ENCODE results near the gene TSPAN15. TPM values are rescaled to one million over a fixed set of nuclear protein-coding genes. Genes with fewer than 3 reads are reported as not detected.

Gene TSPAN15
- total and polyA plus RNA-seq, 2 of the 4 experiments (the other 2 are of a cell fraction), result 0.48 TPM; not detected in 1

DNA sequence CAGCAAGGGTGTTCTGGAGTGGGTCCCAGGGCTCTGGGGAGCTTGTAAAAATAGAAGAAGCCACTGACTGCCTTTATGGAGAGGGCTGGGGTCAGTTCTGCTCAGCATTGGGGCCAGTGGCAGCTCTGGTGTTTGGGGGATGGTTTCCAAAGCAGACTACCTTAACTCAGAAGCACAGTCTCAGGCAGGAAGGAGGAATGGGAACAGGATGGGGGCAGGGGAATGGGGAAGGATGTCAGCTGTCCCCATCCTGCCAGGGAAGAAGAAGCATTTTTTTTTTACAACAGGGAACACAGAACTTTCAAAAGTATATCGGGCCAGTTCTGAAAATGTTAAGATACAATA is 28.8 kb downstream of the TSPAN15 start:
- H3K14ac ChIP-seq (replicated peaks; ENCODE audit: low read depth, low read length), result no peak overlapping the region
- no peak overlapping the region for H2BK20ac ChIP-seq (ENCODE audit: low read depth, low read length)
- no peak overlapping the region for H3K4ac ChIP-seq (ENCODE audit: low read depth, low read length)
- no peak overlapping the region for H3K27ac ChIP-seq (ENCODE audit: insufficient read depth, low read length)
- H2BK5ac ChIP-seq (ENCODE audit: low read depth, low read length, poor library complexity, severe bottlenecking), result no peak overlapping the region
- H3K56ac ChIP-seq (ENCODE audit: extremely low read depth, insufficient read depth, low read length), result no peak overlapping the region
- H3K23ac ChIP-seq (ENCODE audit: low read depth, low read length), result no peak overlapping the region
- H2AK5ac ChIP-seq (ENCODE audit: low read depth, low read length), result no peak overlapping the region
- no peaks in the 10 kb centered on the region for H3K9me3 ChIP-seq (ENCODE audit: control insufficient read depth, insufficient read depth, low read length)
- no peak for TF ChIP-seq MAZ (IDR thresholded peaks at IDR 0.05; ENCODE audit: borderline replicate concordance, low read depth, low read length)
- TF ChIP-seq MAFK (IDR thresholded peaks at IDR 0.05; ENCODE audit: low read depth, low read length), result no peak
- TF ChIP-seq SMC3 (IDR thresholded peaks at IDR 0.05; ENCODE audit: low read depth, low read length), result no peak
- TF ChIP-seq CTCF (conservative IDR thresholded peaks at IDR 0.05; ENCODE audit: low read depth, low read length), result no peak
- TF ChIP-seq CEBPB (IDR thresholded peaks at IDR 0.05; ENCODE audit: low read depth, low read length), result no peak
- intact Hi-C loops (cut with micrococcal nuclease) (no loop called here), dilution Hi-C loops (cut with HindIII; ENCODE audit: low sequenced_read_pairs, unreplicated experiment) (no loop called here), in situ Hi-C loops (cut with MboI; ENCODE audit: low sequenced_read_pairs) (no loop called here)
- ATAC-seq (ENCODE audit: low read depth) (no peak), DNase-seq (no peak)
- no peak overlapping the region for H3K4me3 ChIP-seq (ENCODE audit: insufficient read depth, low read depth, low read length)
- BruUV-seq (replicated peaks), result no TSS peak
- POLR2A ChIA-PET (ENCODE audit: unreplicated experiment), result no interaction called here
- H3K4me1 ChIP-seq (ENCODE audit: control insufficient read depth, insufficient read depth, low read length), result peaks cover 5% of the 10 kb centered on the region; the same call in 1 of the 2 replicates
- H3K4me2 ChIP-seq (ENCODE audit: low read depth, low read length), result no peak overlapping the region
- H4K8ac ChIP-seq (ENCODE audit: low read depth in 2 of 2, low read length in 2 of 2), result no peak overlapping the region
- CTCF ChIA-PET, result interaction anchor here (1.3 kb wide), 1 partner anchor 15 kb away, joined by 3 read pairs; no protein-coding TSS in a partner anchor
- no peak overlapping the region for H2AFZ ChIP-seq (replicated peaks; ENCODE audit: low read length, poor library complexity)
- no peak overlapping the region for H4K5ac ChIP-seq (ENCODE audit: low read depth, low read length)
- WGBS, 2 experiments (ENCODE audit: extremely low coverage in 2 of 2, insufficient read length in 1 of 2), result no CpG with 5 or more reads among the region's 1 CpG
- no peaks in the 10 kb centered on the region for H3K79me1 ChIP-seq (ENCODE audit: low read depth in 1 of 2, low read length in 2 of 2)
- H2AK9ac ChIP-seq (replicated peaks; ENCODE audit: low read depth, low read length, poor library complexity), result no peak overlapping the region
- no peak overlapping the region for H4K91ac ChIP-seq (ENCODE audit: insufficient read depth, low read depth, low read length)
- no peaks in the 10 kb centered on the region for H3K9me1 ChIP-seq (ENCODE audit: insufficient read depth, low read length)
- H4K20me1 ChIP-seq (ENCODE audit: insufficient read depth, low read length), result no peaks in the 10 kb centered on the region
- H3K36me3 ChIP-seq (ENCODE audit: control insufficient read depth, insufficient read depth, low read length), result no peaks in the 10 kb centered on the region
- no peak overlapping the region for H3K9ac ChIP-seq (ENCODE audit: low read depth, low read length)
- no peak overlapping the region for H2BK15ac ChIP-seq (ENCODE audit: low read depth, low read length)
- H2BK120ac ChIP-seq (ENCODE audit: low read depth, low read length), result no peak overlapping the region
- peaks cover 46% of the 10 kb centered on the region for H3K27me3 ChIP-seq (ENCODE audit: control insufficient read depth, insufficient read depth, low read length)
- no peak overlapping the region for H3K18ac ChIP-seq (ENCODE audit: low read depth, low read length)
